H1 (cell line): ENCODE results near the gene CPNE5. TPM values are rescaled to one million over a fixed set of nuclear protein-coding genes. Genes with fewer than 3 reads are reported as not detected.

Source experiments
- CTCF ChIA-PET: fragments of 300-600 bp; sonication (Branson Sonifier 250); formaldehyde crosslinking; loops from one replicate; lab custom pipeline; 2021; ENCODE audit not compliant: partially characterized antibody; lab: Charles Lee
- POLR2A ChIA-PET: fragments of 300-600 bp; sonication (Branson Sonifier 250); formaldehyde crosslinking; loops from one replicate; lab custom pipeline; 2021; ENCODE audit warnings: inconsistent platforms; ENCODE audit not compliant: partially characterized antibody; lab: Charles Lee
- DNase-seq, 2 experiments: peaks; one replicate each; pipeline versions ENCODE4 v3.0.0 to v3.0.0-alpha.2; 2010 to 2022; ENCODE audit warnings: low spot score in 2 of 2, low read depth in 1 of 2, mixed read lengths in 1 of 2
- FAIRE-seq: peaks from 2 replicates; lab custom pipeline; 2011; peaks lifted over from hg19 to GRCh38; lab: Jason Lieb, UNC
- H2AFZ ChIP-seq: 2 replicates; pipeline ENCODE4 v1.8.1; 2012; ENCODE audit warnings: low read length, inconsistent platforms
- H2AK5ac ChIP-seq: 2 replicates; pipeline ENCODE4 v1.6.1; 2013; ENCODE audit warnings: low read depth, low read length
- H2BK120ac ChIP-seq: replicated peaks from 2 replicates; pipeline ENCODE3; 2013; ENCODE audit warnings: low read depth, low read length, inconsistent platforms
- H2BK12ac ChIP-seq: 2 replicates; pipeline ENCODE4 v1.6.1; 2013; ENCODE audit warnings: low read depth, low read length
- H2BK15ac ChIP-seq: 2 replicates; pipeline ENCODE4 v1.6.1; 2013; ENCODE audit warnings: low read length
- H2BK20ac ChIP-seq: 2 replicates; pipeline ENCODE4 v1.6.1; 2013; ENCODE audit warnings: low read length
- H2BK5ac ChIP-seq: 2 replicates; pipeline ENCODE4 v1.6.1; 2013; ENCODE audit warnings: low read depth, low read length
- H3K14ac ChIP-seq: 2 replicates; pipeline ENCODE4 v1.6.1; 2013; ENCODE audit warnings: inconsistent platforms; ENCODE audit not compliant: insufficient read length
- H3K18ac ChIP-seq: 2 replicates; pipeline ENCODE4 v1.6.1; 2013; ENCODE audit warnings: low read length; ENCODE audit errors: extremely low read depth
- H3K23ac ChIP-seq: 2 replicates; pipeline ENCODE4 v1.6.1; 2013; ENCODE audit warnings: inconsistent platforms; ENCODE audit not compliant: insufficient read length
- H3K23me2 ChIP-seq: 2 replicates; pipeline ENCODE4 v1.6.1; 2013; ENCODE audit warnings: low read depth, low read length
- H3K27ac ChIP-seq: 2 replicates; pipeline ENCODE4 v1.6.1; 2011; ENCODE audit warnings: low read depth, low read length, inconsistent platforms
- H3K27me3 ChIP-seq, 4 experiments: replicated peaks in 1 of 4; 1 replicate in 1 of 4; 2 replicates in 3 of 4; pipeline versions ENCODE4 v1.6.1 to v1.8.1; 2011 to 2013; ENCODE audit warnings: low read length in 3 of 4, mild to moderate bottlenecking in 3 of 4, inconsistent platforms in 2 of 4, mixed read lengths in 2 of 4, moderate library complexity in 1 of 4; ENCODE audit not compliant: control insufficient read depth in 3 of 4, insufficient read depth in 3 of 4; ENCODE audit errors: extremely low read depth in 1 of 4
- H3K36me3 ChIP-seq, 4 experiments: 2 replicates each; pipeline versions ENCODE4 v1.6.1 to v1.8.1; 2011 to 2013; ENCODE audit warnings: mild to moderate bottlenecking in 4 of 4, low read length in 3 of 4, moderate library complexity in 2 of 4, control low read depth in 1 of 4, inconsistent platforms in 1 of 4; ENCODE audit not compliant: insufficient read depth in 4 of 4, control insufficient read depth in 2 of 4
- H3K4ac ChIP-seq: replicated peaks from 2 replicates; pipeline ENCODE3; 2013; ENCODE audit warnings: low read length, low read depth, mixed read lengths, inconsistent platforms; ENCODE audit not compliant: insufficient read length
- H3K4me1 ChIP-seq, 4 experiments: replicated peaks in 1 of 4; 1 replicate in 1 of 4; 2 replicates in 3 of 4; pipeline versions ENCODE4 v1.6.1 to v1.8.1; 2011 to 2013; ENCODE audit warnings: low read length in 3 of 4, inconsistent platforms in 2 of 4, mixed read lengths in 1 of 4; ENCODE audit not compliant: insufficient read depth in 4 of 4, control insufficient read depth in 3 of 4
- H3K4me2 ChIP-seq, 2 experiments: 2 replicates each; pipeline versions ENCODE4 v1.6.1 to v1.8.1; 2011 to 2013; ENCODE audit warnings: low read depth in 2 of 2, low read length in 2 of 2, control low read depth in 1 of 2, inconsistent platforms in 1 of 2, mild to moderate bottlenecking in 1 of 2; ENCODE audit not compliant: insufficient read depth in 1 of 2
- H3K4me3 ChIP-seq, 4 experiments: fragments of 200-600, 300-600 bp in 1 of 4; sonication (generic), shearing (Covaris generic), sonication (Bioruptor Twin) in 1 of 4; 2 replicates each; pipeline versions ENCODE4 v1.5.1 to v1.8.1; 2011 to 2016; ENCODE audit warnings: low read length in 4 of 4, low read depth in 3 of 4, control low read depth in 2 of 4, inconsistent platforms in 2 of 4, mild to moderate bottlenecking in 2 of 4, mixed read lengths in 1 of 4, moderate library complexity in 1 of 4; ENCODE audit not compliant: insufficient read depth in 2 of 4; ENCODE audit errors: extremely low read depth in 1 of 4
- H3K56ac ChIP-seq: replicated peaks from 2 replicates; pipeline ENCODE3; 2013; ENCODE audit warnings: low read depth, mild to moderate bottlenecking, mixed read lengths, low read length, inconsistent platforms; ENCODE audit not compliant: insufficient read length
- H3K79me1 ChIP-seq: 2 replicates; pipeline ENCODE4 v1.6.1; 2013; ENCODE audit warnings: low read depth, low read length, control low read depth
- H3K79me2 ChIP-seq, 2 experiments: 2 replicates each; pipeline versions ENCODE4 v1.6.1 to v1.8.1; 2012 to 2013; ENCODE audit warnings: low read length in 2 of 2, mild to moderate bottlenecking in 2 of 2, inconsistent platforms in 1 of 2; ENCODE audit not compliant: insufficient read depth in 2 of 2, control insufficient read depth in 1 of 2
- H3K9ac ChIP-seq, 4 experiments: replicated peaks in 1 of 4; 1 replicate in 1 of 4; 2 replicates in 3 of 4; pipeline versions ENCODE4 v1.6.1 to v1.8.1; 2011 to 2013; ENCODE audit warnings: low read depth in 3 of 4, low read length in 3 of 4, control low read depth in 2 of 4, mild to moderate bottlenecking in 2 of 4, moderate library complexity in 2 of 4, inconsistent platforms in 1 of 4; ENCODE audit errors: extremely low read depth in 1 of 4
- H3K9me3 ChIP-seq, 2 experiments: 2 replicates each; pipeline versions ENCODE4 v1.6.1 to v1.8.1; 2012 to 2013; ENCODE audit warnings: mild to moderate bottlenecking in 2 of 2, moderate library complexity in 2 of 2, control low read depth in 1 of 2, inconsistent platforms in 1 of 2, low read depth in 1 of 2, low read length in 1 of 2, mixed read lengths in 1 of 2; ENCODE audit not compliant: insufficient read depth in 2 of 2
- H4K20me1 ChIP-seq, 2 experiments: replicated peaks in 1 of 2; 2 replicates each; pipeline versions ENCODE3 to v1.8.1; 2011 to 2013; ENCODE audit warnings: inconsistent platforms in 2 of 2, low read length in 2 of 2, mild to moderate bottlenecking in 1 of 2; ENCODE audit not compliant: insufficient read depth in 2 of 2, control insufficient read depth in 1 of 2
- H4K5ac ChIP-seq: 2 replicates; pipeline ENCODE4 v1.6.1; 2013; ENCODE audit warnings: low read length, low read depth, mixed read lengths, inconsistent platforms; ENCODE audit not compliant: insufficient read length
- H4K8ac ChIP-seq: 2 replicates; pipeline ENCODE4 v1.8.0; 2013; ENCODE audit warnings: mild to moderate bottlenecking, moderate library complexity, low read length, inconsistent platforms; ENCODE audit not compliant: insufficient read depth; ENCODE audit errors: extremely low read depth
- H4K91ac ChIP-seq: replicated peaks from 2 replicates; pipeline ENCODE3; 2013; ENCODE audit warnings: low read length, mixed read lengths, inconsistent platforms; ENCODE audit not compliant: insufficient read length
- CBX8 ChIP-seq: fragments of 300-800, 300-1000 bp; sonication (generic); IDR thresholded peaks from 2 replicates; pipeline ENCODE4 v1.7.1; 2016; ENCODE audit warnings: low read depth, low read length, borderline replicate concordance
- CEBPB ChIP-seq: IDR thresholded peaks from 2 replicates; pipeline ENCODE4 v1.6.1; 2012; ENCODE audit warnings: low read depth, low read length
- EZH2 ChIP-seq: fragments of 200-600 bp; sonication (generic); IDR thresholded peaks from 2 replicates; pipeline ENCODE4 v1.7.1; 2012; ENCODE audit warnings: low read depth, mild to moderate bottlenecking, moderate library complexity, low read length, inconsistent platforms; ENCODE audit not compliant: severe bottlenecking
- RAD21 ChIP-seq, 2 experiments: IDR thresholded peaks in 1 of 2; conservative IDR thresholded peaks in 1 of 2; 2 replicates each; pipeline ENCODE4 v1.6.1; 2011; ENCODE audit warnings: low read depth in 2 of 2, low read length in 2 of 2, improper control_type of control experiment in 1 of 2, inconsistent platforms in 1 of 2, mild to moderate bottlenecking in 1 of 2, moderate library complexity in 1 of 2
- TAF1 ChIP-seq: IDR thresholded peaks from 2 replicates; pipeline ENCODE4 v1.6.1; 2011; ENCODE audit warnings: mild to moderate bottlenecking, low read depth, low read length
- TEAD4 ChIP-seq: IDR thresholded peaks from 2 replicates; pipeline ENCODE4 v1.6.1; 2012; ENCODE audit warnings: low read depth, low read length, inconsistent platforms, mixed read lengths
- WGBS, 2 experiments: shearing (Covaris generic) in 1 of 2; methylation state at CpG; one replicate each; pipeline versions ENCODE4 v1.1.6 to v1.1.7; 2013 to 2015; ENCODE audit warnings: low lambda C conversion rate in 2 of 2, mixed read lengths in 2 of 2, inconsistent platforms in 1 of 2, low coverage in 1 of 2, missing lambda C conversion rate in 1 of 2; ENCODE audit not compliant: insufficient replicate concordance in 2 of 2, insufficient coverage in 1 of 2, insufficient read length in 1 of 2; ENCODE audit errors: extremely low coverage in 1 of 2, missing lambda C conversion rate in 1 of 2; 5-methylcytosine and 5-hydroxymethylcytosine counted together
- polyA plus RNA-seq, 7 experiments: library from polyadenylated mRNA; depleted of rRNA in 3 of 7; stranded (reverse) in 5 of 7; unstranded in 2 of 7; fragments of >200 nt in 5 of 7; fragments of 200-250 nt in 2 of 7; gene quantifications; 1 replicate in 5 of 7; 2 replicates in 1 of 7; 4 replicates in 1 of 7; pipeline versions ENCODE4 v1.2.1 to v1.2.3, GENCODE V29; 2011 to 2013; ENCODE audit warnings: missing spikeins in 2 of 7, mixed read lengths in 2 of 7
- total RNA-seq: library from RNA; stranded (reverse); fragmentation: NEBNext Ultra II Directional; extraction: Animal tissue kit (Norgen Biotek cat#: 25700); gene quantifications from 2 replicates; pipeline ENCODE4 v1.2.1, GENCODE V29; 2021
- TF ChIP-seq, protein P1 (sequence below): IDR thresholded peaks from 2 replicates; pipeline ENCODE4 v1.6.1; 2012; ENCODE audit warnings: inconsistent platforms
- TF ChIP-seq, protein P2 (sequence below): IDR thresholded peaks from 2 replicates; pipeline ENCODE4 v1.6.1; 2012; ENCODE audit warnings: low read length, inconsistent platforms

Gene CPNE5
- total and polyA plus RNA-seq, 2 of the 8 experiments (the other 6 are each of a cell fraction or from before 2014, with no cell fraction given): 0.88 to 1.8 TPM

DNA sequence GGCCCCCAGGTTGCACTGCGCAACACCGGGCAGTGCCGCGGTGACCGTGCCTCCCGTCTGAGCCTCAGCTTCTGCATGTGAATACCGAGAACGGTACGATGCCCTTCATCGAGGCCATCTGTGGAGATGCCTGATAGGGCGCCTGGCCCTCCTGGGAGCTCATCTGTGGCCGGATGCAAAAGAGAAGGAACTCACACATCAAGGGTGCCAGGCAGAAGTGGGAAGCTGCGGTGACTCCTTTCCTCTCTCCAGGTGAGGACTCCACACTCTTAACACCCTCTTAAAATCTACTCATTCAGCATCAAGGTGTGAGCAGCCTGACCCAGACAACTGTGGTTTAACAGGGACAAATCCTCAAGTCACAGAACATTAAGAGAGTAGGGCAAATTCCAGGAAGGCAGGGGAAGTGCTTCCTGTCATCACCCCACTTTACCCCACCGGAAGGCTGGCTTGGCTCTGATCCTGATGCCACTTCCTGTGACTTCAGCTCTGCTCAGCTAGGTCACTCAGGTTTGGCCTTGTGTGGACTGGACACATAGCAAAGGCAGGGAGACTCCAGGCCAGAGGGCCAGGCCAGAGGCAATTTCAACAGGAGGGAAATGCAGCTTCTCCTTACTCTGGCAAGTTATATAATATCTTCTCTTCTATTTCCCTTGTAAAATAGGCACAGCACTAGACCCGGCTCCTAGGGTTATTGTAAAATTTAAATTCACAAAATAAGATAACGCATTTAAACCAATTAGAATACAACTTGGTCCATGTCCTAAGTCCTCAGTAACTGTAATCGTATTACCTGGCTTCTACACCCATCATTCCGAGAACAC lies 69.4 kb downstream of the CPNE5 start:
- 85% methylated on average over 17 of the region's 18 CpGs; no CpG with 5 or more reads in 1 of the 2 experiments for WGBS, 2 experiments
- no peak overlapping the region for H2BK15ac ChIP-seq
- FAIRE-seq: no peak
- no peak overlapping the region for H2AFZ ChIP-seq
- no peak overlapping the region for H4K5ac ChIP-seq
- H3K9me3 ChIP-seq: no peaks in the 10 kb centered on the region
- H4K8ac ChIP-seq: no peak overlapping the region
- 0 out of 2 replicates have a peak overlapping the region, but pooled peaks have one; percentile 13 for H2BK20ac ChIP-seq
- H3K56ac ChIP-seq: no peak overlapping the region
- POLR2A ChIA-PET: interaction anchor here (1.2 to 1.7 kb wide), 4 partner anchors 9 to 105 kb away, joined by 3 to 5 read pairs (median 3); partner anchors contain the start of gene PPIL1
- DNase-seq: no peak
- no peak overlapping the region; a peak in 1 of 7 replicates for H3K9ac ChIP-seq
- no peak overlapping the region for H3K4ac ChIP-seq
- H3K4me1 ChIP-seq: peaks cover 0 to 15% (median 7%) of the 10 kb centered on the region in 4 experiments; a peak in 6 of 7 replicates
- no peak overlapping the region for H4K91ac ChIP-seq
- no peaks in the 10 kb centered on the region for H3K79me1 ChIP-seq
- no peak overlapping the region for H3K18ac ChIP-seq
- H2BK5ac ChIP-seq: no peak overlapping the region
- no peak overlapping the region for H2AK5ac ChIP-seq
- H3K4me3 ChIP-seq: no peak overlapping the region
- CTCF ChIA-PET: interaction anchor here (0.6 to 13.6 kb wide), 16 partner anchors 10 to 250 kb away, joined by 3 to 293 read pairs (median 4); partner anchors contain the start of gene C6orf89
- peak overlapping the region; percentile 5; the same call in 1 of the 2 replicates for H2BK12ac ChIP-seq
- 0 out of 7 replicates have a peak, but pooled peaks cover 0 to 3% (median 0%) of the 10 kb centered on the region in 4 experiments for H3K27me3 ChIP-seq
- H4K20me1 ChIP-seq: no peaks in the 10 kb centered on the region
- H3K14ac ChIP-seq: no peak overlapping the region
- no peaks in the 10 kb centered on the region for H3K23me2 ChIP-seq
- H3K27ac ChIP-seq: no peak overlapping the region
- H3K79me2 ChIP-seq: no peaks in the 10 kb centered on the region
- no peak overlapping the region for H3K4me2 ChIP-seq
- no peak overlapping the region for H3K23ac ChIP-seq
- H3K36me3 ChIP-seq: no peaks in the 10 kb centered on the region
- H2BK120ac ChIP-seq: no peak overlapping the region
- TF ChIP-seq RAD21 (IDR thresholded peaks at IDR 0.05 in 1 of 2, conservative IDR thresholded peaks at IDR 0.05 in 1 of 2; ENCODE audit: low read depth in 2 of 2, low read length in 2 of 2) (no peak), CEBPB (no peak), TAF1 (no peak), EZH2 (no peak), TEAD4 (no peak), CBX8 (no peak)
- TF ChIP-seq, protein P1, sequence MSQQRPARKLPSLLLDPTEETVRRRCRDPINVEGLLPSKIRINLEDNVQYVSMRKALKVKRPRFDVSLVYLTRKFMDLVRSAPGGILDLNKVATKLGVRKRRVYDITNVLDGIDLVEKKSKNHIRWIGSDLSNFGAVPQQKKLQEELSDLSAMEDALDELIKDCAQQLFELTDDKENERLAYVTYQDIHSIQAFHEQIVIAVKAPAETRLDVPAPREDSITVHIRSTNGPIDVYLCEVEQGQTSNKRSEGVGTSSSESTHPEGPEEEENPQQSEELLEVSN: no peak
- TF ChIP-seq, protein P2, sequence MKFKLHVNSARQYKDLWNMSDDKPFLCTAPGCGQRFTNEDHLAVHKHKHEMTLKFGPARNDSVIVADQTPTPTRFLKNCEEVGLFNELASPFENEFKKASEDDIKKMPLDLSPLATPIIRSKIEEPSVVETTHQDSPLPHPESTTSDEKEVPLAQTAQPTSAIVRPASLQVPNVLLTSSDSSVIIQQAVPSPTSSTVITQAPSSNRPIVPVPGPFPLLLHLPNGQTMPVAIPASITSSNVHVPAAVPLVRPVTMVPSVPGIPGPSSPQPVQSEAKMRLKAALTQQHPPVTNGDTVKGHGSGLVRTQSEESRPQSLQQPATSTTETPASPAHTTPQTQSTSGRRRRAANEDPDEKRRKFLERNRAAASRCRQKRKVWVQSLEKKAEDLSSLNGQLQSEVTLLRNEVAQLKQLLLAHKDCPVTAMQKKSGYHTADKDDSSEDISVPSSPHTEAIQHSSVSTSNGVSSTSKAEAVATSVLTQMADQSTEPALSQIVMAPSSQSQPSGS: no peak
